ENCODE data around the gene RBM11.
A peak's percentile ranks its signal among the peaks of the same experiment; 100 is the strongest.

The RBM11 gene

GRCh38 chr21:14243874-14244273, 27.9 kb downstream of the RBM11 start:
- H3K4me1 Mint-ChIP-seq: no peaks in the 10 kb centered on the region
- DNase-seq (ENCODE audit: low spot score in 2 of 2) (no peak), ATAC-seq (replicated peaks; ENCODE audit: extremely low read depth, poor library complexity, severe bottlenecking) (no peak)
- H3K27ac Mint-ChIP-seq (ENCODE audit: low read depth): no peak overlapping the region
- no peaks in the 10 kb centered on the region for H3K9me3 Mint-ChIP-seq
- no peak overlapping the region for H3K4me3 Mint-ChIP-seq
- no peaks in the 10 kb centered on the region for H3K36me3 Mint-ChIP-seq (ENCODE audit: insufficient read depth)
- H3K27me3 Mint-ChIP-seq: peaks cover 14% of the 10 kb centered on the region

- no peak overlapping the region for H3K4me3 Mint-ChIP-seq
- no peaks in the 10 kb centered on the region for H3K4me1 Mint-ChIP-seq
- H3K27me3 Mint-ChIP-seq: peaks cover 21% of the 10 kb centered on the region
- ATAC-seq (replicated peaks; ENCODE audit: extremely low read depth, poor library complexity, severe bottlenecking): no peak
- no peaks in the 10 kb centered on the region for H3K9me3 Mint-ChIP-seq
- H3K27ac Mint-ChIP-seq (ENCODE audit: low read depth): no peak overlapping the region
- no peaks in the 10 kb centered on the region for H3K36me3 Mint-ChIP-seq (ENCODE audit: insufficient read depth)
- DNase-seq (ENCODE audit: low spot score in 2 of 2): no peak
These were observed 29.0 kb downstream of the RBM11 start for GRCh38 chr21:14244911-14245310.

GRCh38 chr21:14245711-14246110, 29.8 kb downstream of the RBM11 start:
- Mint-ChIP-seq H3K4me1 (no peaks in the 10 kb centered on the region), H3K9me3 (no peaks in the 10 kb centered on the region), H3K27me3 (peaks cover 26% of the 10 kb centered on the region), H3K4me3 (no peak overlapping the region), H3K36me3 (ENCODE audit: insufficient read depth) (no peaks in the 10 kb centered on the region), H3K27ac (ENCODE audit: low read depth) (no peak overlapping the region)
- no peak for DNase-seq (ENCODE audit: low spot score in 2 of 2)
- no peak for ATAC-seq (replicated peaks; ENCODE audit: extremely low read depth, poor library complexity, severe bottlenecking)

DNA sequence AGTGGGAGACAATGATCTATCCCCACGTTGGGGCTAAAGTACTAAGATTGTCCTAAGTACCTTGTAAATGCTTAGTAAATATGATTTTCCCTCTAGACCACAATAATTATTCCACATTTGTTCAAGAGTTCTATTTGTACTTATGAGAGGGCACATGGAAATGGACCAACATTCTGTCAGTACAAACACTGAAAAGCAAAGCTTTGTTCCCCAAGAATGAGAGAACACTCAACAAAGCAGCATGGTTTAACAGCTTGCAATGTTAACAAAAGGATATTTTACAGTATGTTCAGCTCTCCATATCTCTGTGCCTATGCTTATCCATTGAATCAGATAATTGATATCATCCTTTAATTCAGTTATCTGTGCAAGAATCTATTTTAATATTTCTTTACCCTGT, 35.4 kb downstream of the RBM11 start:
- Mint-ChIP-seq H3K36me3 (ENCODE audit: insufficient read depth) (no peaks in the 10 kb centered on the region), H3K27me3 (peaks cover 44% of the 10 kb centered on the region), H3K4me1 (peaks cover 6% of the 10 kb centered on the region), H3K27ac (ENCODE audit: low read depth) (no peak overlapping the region), H3K4me3 (no peak overlapping the region), H3K9me3 (no peaks in the 10 kb centered on the region)
- ATAC-seq (replicated peaks; ENCODE audit: extremely low read depth, poor library complexity, severe bottlenecking) (no peak), DNase-seq (ENCODE audit: low spot score in 2 of 2) (no peak)

- DNase-seq (ENCODE audit: low spot score in 2 of 2) (no peak), ATAC-seq (replicated peaks; ENCODE audit: extremely low read depth, poor library complexity, severe bottlenecking) (peak; percentile 49)
- Mint-ChIP-seq H3K4me3 (no peak overlapping the region), H3K27ac (ENCODE audit: low read depth) (no peak overlapping the region), H3K36me3 (ENCODE audit: insufficient read depth) (no peaks in the 10 kb centered on the region), H3K9me3 (no peaks in the 10 kb centered on the region), H3K27me3 (peaks cover 33% of the 10 kb centered on the region), H3K4me1 (no peaks in the 10 kb centered on the region)
These were observed 43.8 kb downstream of the RBM11 start for GRCh38 chr21:14259747-14260146.

GRCh38 chr21:14260174-14260764, 44.3 kb downstream of the RBM11 start:
- no peak for ATAC-seq (replicated peaks; ENCODE audit: extremely low read depth, poor library complexity, severe bottlenecking)
- H3K4me3 Mint-ChIP-seq: no peak overlapping the region
- peaks cover 36% of the 10 kb centered on the region for H3K27me3 Mint-ChIP-seq
- H3K27ac Mint-ChIP-seq (ENCODE audit: low read depth): no peak overlapping the region
- no peaks in the 10 kb centered on the region for H3K9me3 Mint-ChIP-seq
- no peak for DNase-seq (ENCODE audit: low spot score in 2 of 2)
- no peaks in the 10 kb centered on the region for H3K36me3 Mint-ChIP-seq (ENCODE audit: insufficient read depth)
- no peaks in the 10 kb centered on the region for H3K4me1 Mint-ChIP-seq

DNA sequence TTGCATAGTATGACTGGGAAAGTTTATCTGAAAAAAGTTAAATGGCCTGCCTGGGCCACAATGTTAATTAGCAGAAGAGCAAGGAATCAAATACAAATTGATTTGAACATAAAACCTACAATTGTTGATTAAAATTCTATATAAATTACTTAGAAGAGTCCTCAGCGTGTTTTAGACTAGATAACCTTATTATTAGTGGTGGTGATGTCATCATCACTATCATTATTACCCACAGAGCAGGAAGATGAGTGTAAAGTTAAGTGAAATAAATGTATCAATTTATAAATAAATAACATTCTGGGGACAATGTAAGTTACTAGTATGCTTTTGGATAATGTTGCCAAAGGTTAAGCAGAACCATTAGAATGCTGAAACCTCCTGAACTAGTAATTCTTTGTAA, 46.1 kb downstream of the RBM11 start:
- Mint-ChIP-seq H3K9me3 (no peaks in the 10 kb centered on the region), H3K36me3 (ENCODE audit: insufficient read depth) (no peaks in the 10 kb centered on the region), H3K27me3 (peaks cover 36% of the 10 kb centered on the region), H3K27ac (ENCODE audit: low read depth) (no peak overlapping the region), H3K4me3 (no peak overlapping the region), H3K4me1 (no peaks in the 10 kb centered on the region)
- ATAC-seq (replicated peaks; ENCODE audit: extremely low read depth, poor library complexity, severe bottlenecking) (no peak), DNase-seq (ENCODE audit: low spot score in 2 of 2) (no peak)

- peaks cover 26% of the 10 kb centered on the region for H3K27me3 Mint-ChIP-seq
- no peak overlapping the region for H3K27ac Mint-ChIP-seq (ENCODE audit: low read depth)
- no peaks in the 10 kb centered on the region for H3K36me3 Mint-ChIP-seq (ENCODE audit: insufficient read depth)
- H3K9me3 Mint-ChIP-seq: no peaks in the 10 kb centered on the region
- DNase-seq (ENCODE audit: low spot score in 2 of 2): no peak
- no peaks in the 10 kb centered on the region for H3K4me1 Mint-ChIP-seq
- no peak for ATAC-seq (replicated peaks; ENCODE audit: extremely low read depth, poor library complexity, severe bottlenecking)
- H3K4me3 Mint-ChIP-seq: no peak overlapping the region
These were observed 47.9 kb downstream of the RBM11 start for GRCh38 chr21:14263879-14264278.

DNA sequence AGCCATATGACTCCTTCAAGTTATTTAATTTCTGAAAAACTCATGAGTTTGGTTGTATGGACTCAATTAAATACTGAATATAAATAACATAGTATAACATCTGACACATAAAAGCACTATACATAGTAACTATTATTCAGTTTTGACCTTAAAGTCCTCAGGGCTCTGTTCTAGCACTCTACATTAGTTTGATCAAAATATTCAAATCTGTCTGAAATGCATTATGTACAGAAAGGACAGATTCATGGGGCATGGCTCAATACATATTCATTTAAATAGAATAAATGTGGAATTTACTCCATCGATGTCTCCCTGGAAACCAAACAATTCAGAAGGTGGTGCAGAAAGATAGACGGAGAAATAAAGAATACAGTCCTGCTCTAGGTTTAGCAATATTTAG, 49.1 kb downstream of the RBM11 start:
- Mint-ChIP-seq H3K4me1 (no peaks in the 10 kb centered on the region), H3K27ac (ENCODE audit: low read depth) (no peak overlapping the region), H3K36me3 (ENCODE audit: insufficient read depth) (no peaks in the 10 kb centered on the region), H3K4me3 (no peak overlapping the region), H3K9me3 (no peaks in the 10 kb centered on the region), H3K27me3 (peaks cover 21% of the 10 kb centered on the region)
- ATAC-seq (replicated peaks; ENCODE audit: extremely low read depth, poor library complexity, severe bottlenecking) (no peak), DNase-seq (ENCODE audit: low spot score in 2 of 2) (no peak)

GRCh38 chr21:14267076-14267475, 51.1 kb downstream of the RBM11 start:
- Mint-ChIP-seq H3K9me3 (no peaks in the 10 kb centered on the region), H3K27me3 (peaks cover 33% of the 10 kb centered on the region), H3K36me3 (ENCODE audit: insufficient read depth) (no peaks in the 10 kb centered on the region), H3K4me3 (no peak overlapping the region), H3K27ac (ENCODE audit: low read depth) (no peak overlapping the region), H3K4me1 (no peaks in the 10 kb centered on the region)
- ATAC-seq (replicated peaks; ENCODE audit: extremely low read depth, poor library complexity, severe bottlenecking) (no peak), DNase-seq (ENCODE audit: low spot score in 2 of 2) (no peak)

GRCh38 chr21:14270631-14271030, 54.7 kb downstream of the RBM11 start:
- Mint-ChIP-seq H3K27me3 (peaks cover 43% of the 10 kb centered on the region), H3K27ac (ENCODE audit: low read depth) (no peak overlapping the region), H3K9me3 (no peaks in the 10 kb centered on the region), H3K4me3 (no peak overlapping the region), H3K36me3 (ENCODE audit: insufficient read depth) (no peaks in the 10 kb centered on the region), H3K4me1 (no peaks in the 10 kb centered on the region)
- no peak for ATAC-seq (replicated peaks; ENCODE audit: extremely low read depth, poor library complexity, severe bottlenecking)
- DNase-seq (ENCODE audit: low spot score in 2 of 2): no peak

- H3K4me1 Mint-ChIP-seq: no peaks in the 10 kb centered on the region
- H3K9me3 Mint-ChIP-seq: no peaks in the 10 kb centered on the region
- DNase-seq (ENCODE audit: low spot score in 2 of 2): no peak
- H3K27me3 Mint-ChIP-seq: peaks cover 47% of the 10 kb centered on the region
- no peak overlapping the region for H3K27ac Mint-ChIP-seq (ENCODE audit: low read depth)
- no peak for ATAC-seq (replicated peaks; ENCODE audit: extremely low read depth, poor library complexity, severe bottlenecking)
- no peak overlapping the region for H3K4me3 Mint-ChIP-seq
- no peaks in the 10 kb centered on the region for H3K36me3 Mint-ChIP-seq (ENCODE audit: insufficient read depth)
These were observed 55.1 kb downstream of the RBM11 start for GRCh38 chr21:14271053-14271452.

DNA sequence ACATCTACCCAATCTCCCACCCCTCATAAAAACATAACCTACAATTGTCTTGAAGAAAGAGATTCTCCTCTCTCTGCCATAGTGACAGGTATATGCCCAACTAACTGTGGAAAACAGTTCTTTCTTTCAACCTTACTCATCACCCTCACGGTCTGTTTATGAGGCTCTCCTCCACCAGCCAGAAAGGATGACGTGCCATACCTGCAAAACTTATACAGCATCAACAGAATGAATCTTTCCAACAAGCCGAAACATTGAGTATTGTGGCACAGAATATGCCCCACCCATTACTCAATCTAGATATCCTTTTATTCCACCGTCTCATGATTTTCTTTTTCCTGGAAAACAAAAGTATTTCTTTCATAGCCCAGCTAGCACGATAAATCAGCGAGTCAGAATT, 55.7 kb downstream of the RBM11 start:
- no peaks in the 10 kb centered on the region for H3K9me3 Mint-ChIP-seq
- ATAC-seq (replicated peaks; ENCODE audit: extremely low read depth, poor library complexity, severe bottlenecking) (no peak), DNase-seq (ENCODE audit: low spot score in 2 of 2) (no peak)
- no peaks in the 10 kb centered on the region for H3K4me1 Mint-ChIP-seq
- no peak overlapping the region for H3K27ac Mint-ChIP-seq (ENCODE audit: low read depth)
- peaks cover 50% of the 10 kb centered on the region for H3K27me3 Mint-ChIP-seq
- H3K4me3 Mint-ChIP-seq: no peak overlapping the region
- H3K36me3 Mint-ChIP-seq (ENCODE audit: insufficient read depth): no peaks in the 10 kb centered on the region
